Esophagus muscularis mucosa (tissue), 4 donors: ENCODE measurements around the gene PRR20G. TPM values are rescaled to one million over a fixed set of nuclear protein-coding genes. Genes with fewer than 3 reads are reported as not detected.

Source experiments
- DNase-seq: peaks from one replicate; pipeline ENCODE4 v3.0.0-alpha.2; 2017; ENCODE audit errors: extremely low spot score
- H3K27ac ChIP-seq, 4 donors: fragments of 200-600 bp; sonication (generic); replicated peaks in 1 of 4; 1 replicate in 3 of 4; 2 replicates in 1 of 4; pipeline ENCODE4 v1.5.1; 2016 to 2019; ENCODE audit warnings: mild to moderate bottlenecking in 1 of 4
- H3K27me3 ChIP-seq, 4 donors: fragments of 200-600 bp; sonication (generic); one replicate each; pipeline versions ENCODE4 v1.5.1 to v1.6.0; 2016 to 2019
- H3K36me3 ChIP-seq, 4 donors: fragments of 200-600 bp; sonication (generic); one replicate each; pipeline ENCODE4 v1.5.1; 2016 to 2019
- H3K4me1 ChIP-seq, 4 donors: fragments of 200-600 bp; sonication (generic); one replicate each; pipeline ENCODE4 v1.5.1; 2016 to 2019
- H3K4me3 ChIP-seq, 4 donors: fragments of 200-600 bp; sonication (generic); 1 replicate in 2 of 4; 2 replicates in 2 of 4; pipeline ENCODE4 v1.5.1; 2016 to 2019; ENCODE audit warnings: mild to moderate bottlenecking in 4 of 4, moderate library complexity in 1 of 4
- H3K9me3 ChIP-seq, 4 donors: fragments of 200-600 bp; sonication (generic); 1 replicate in 3 of 4; 2 replicates in 1 of 4; pipeline ENCODE4 v1.5.1; 2016 to 2019
- EP300 ChIP-seq: sonication (generic); formaldehyde crosslinking; IDR thresholded peaks from one replicate; pipeline ENCODE4 v1.6.1; 2017; ENCODE audit warnings: antibody characterized with exemption
- POLR2A ChIP-seq: fragments of 450-650 bp; IDR thresholded peaks from one replicate; pipeline ENCODE4 v1.6.1; 2017; ENCODE audit warnings: antibody characterized with exemption, moderate library complexity, mild to moderate bottlenecking, low read depth
- POLR2AphosphoS5 ChIP-seq, 2 donors: sonication (generic); formaldehyde crosslinking; IDR thresholded peaks; one replicate each; pipeline ENCODE4 v1.6.1; 2017; ENCODE audit warnings: antibody characterized with exemption in 2 of 2
- WGBS: methylation state at CpG from one replicate; pipeline ENCODE4 v1.1.5; 2018; 5-methylcytosine and 5-hydroxymethylcytosine counted together
- intact Hi-C: fragments of 100-400 bp; cut with DNase I; formaldehyde crosslinking; loops from one replicate; pipeline ENCODE4 v1.15.1; 2023
- total RNA-seq, 4 donors: library from RNA; depleted of rRNA; stranded (reverse); fragments of >200 nt; gene quantifications; one replicate each; pipeline versions ENCODE4 v1.1.0 to v1.2.1, GENCODE V29; 2016
- TF ChIP-seq, protein P1 (sequence below), 3 experiments: fragments of 200-600 bp in 2 of 3; fragments of 450-650 bp in 1 of 3; sonication (generic) in 2 of 3; IDR thresholded peaks; one replicate each; pipeline ENCODE4 v1.5.1; 2017 to 2019; ENCODE audit warnings: antibody characterized with exemption in 3 of 3, mild to moderate bottlenecking in 2 of 3, moderate library complexity in 1 of 3

PRR20G gene
- total RNA-seq, 4 donors from 2014 or later, result not detected

DNA sequence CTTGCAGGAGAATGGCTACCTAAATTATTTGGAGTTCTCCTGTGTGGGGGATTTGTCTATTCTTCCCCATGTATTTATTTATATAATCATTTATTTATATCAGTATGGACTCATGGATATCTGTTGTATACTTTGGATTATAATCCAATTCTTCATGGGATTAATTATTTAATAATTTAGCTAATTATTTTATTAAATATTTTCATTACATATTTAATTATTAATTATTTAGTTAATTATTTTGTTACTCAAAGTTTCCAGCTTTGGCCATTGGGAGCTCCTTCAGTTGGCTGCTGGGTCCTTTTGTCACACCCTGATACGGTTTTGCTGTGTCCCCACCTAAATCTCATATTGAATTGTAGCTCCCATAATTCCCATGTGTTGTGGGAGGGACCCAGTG, 3.3 kb upstream of the PRR20G start:
- H3K4me1 ChIP-seq, result no peaks in the 10 kb centered on the region
- intact Hi-C loops, result no loop called here
- WGBS, result 77% methylated on average over 1 of the region's 1 CpG
- H3K27me3 ChIP-seq, result peaks cover 0 to 6% (median 0%) of the 10 kb centered on the region in 4 donors
- no peak for TF ChIP-seq POLR2A
- no peak for TF ChIP-seq POLR2AphosphoS5 (IDR thresholded peaks at IDR 0.05)
- TF ChIP-seq, protein P1, sequence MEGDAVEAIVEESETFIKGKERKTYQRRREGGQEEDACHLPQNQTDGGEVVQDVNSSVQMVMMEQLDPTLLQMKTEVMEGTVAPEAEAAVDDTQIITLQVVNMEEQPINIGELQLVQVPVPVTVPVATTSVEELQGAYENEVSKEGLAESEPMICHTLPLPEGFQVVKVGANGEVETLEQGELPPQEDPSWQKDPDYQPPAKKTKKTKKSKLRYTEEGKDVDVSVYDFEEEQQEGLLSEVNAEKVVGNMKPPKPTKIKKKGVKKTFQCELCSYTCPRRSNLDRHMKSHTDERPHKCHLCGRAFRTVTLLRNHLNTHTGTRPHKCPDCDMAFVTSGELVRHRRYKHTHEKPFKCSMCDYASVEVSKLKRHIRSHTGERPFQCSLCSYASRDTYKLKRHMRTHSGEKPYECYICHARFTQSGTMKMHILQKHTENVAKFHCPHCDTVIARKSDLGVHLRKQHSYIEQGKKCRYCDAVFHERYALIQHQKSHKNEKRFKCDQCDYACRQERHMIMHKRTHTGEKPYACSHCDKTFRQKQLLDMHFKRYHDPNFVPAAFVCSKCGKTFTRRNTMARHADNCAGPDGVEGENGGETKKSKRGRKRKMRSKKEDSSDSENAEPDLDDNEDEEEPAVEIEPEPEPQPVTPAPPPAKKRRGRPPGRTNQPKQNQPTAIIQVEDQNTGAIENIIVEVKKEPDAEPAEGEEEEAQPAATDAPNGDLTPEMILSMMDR (IDR thresholded peaks at IDR 0.05), result no peak
- no peak for TF ChIP-seq EP300
- no peak overlapping the region for H3K4me3 ChIP-seq
- H3K9me3 ChIP-seq, result no peaks in the 10 kb centered on the region
- H3K36me3 ChIP-seq, result no peaks in the 10 kb centered on the region
- no peak for DNase-seq
- no peak overlapping the region for H3K27ac ChIP-seq

DNA sequence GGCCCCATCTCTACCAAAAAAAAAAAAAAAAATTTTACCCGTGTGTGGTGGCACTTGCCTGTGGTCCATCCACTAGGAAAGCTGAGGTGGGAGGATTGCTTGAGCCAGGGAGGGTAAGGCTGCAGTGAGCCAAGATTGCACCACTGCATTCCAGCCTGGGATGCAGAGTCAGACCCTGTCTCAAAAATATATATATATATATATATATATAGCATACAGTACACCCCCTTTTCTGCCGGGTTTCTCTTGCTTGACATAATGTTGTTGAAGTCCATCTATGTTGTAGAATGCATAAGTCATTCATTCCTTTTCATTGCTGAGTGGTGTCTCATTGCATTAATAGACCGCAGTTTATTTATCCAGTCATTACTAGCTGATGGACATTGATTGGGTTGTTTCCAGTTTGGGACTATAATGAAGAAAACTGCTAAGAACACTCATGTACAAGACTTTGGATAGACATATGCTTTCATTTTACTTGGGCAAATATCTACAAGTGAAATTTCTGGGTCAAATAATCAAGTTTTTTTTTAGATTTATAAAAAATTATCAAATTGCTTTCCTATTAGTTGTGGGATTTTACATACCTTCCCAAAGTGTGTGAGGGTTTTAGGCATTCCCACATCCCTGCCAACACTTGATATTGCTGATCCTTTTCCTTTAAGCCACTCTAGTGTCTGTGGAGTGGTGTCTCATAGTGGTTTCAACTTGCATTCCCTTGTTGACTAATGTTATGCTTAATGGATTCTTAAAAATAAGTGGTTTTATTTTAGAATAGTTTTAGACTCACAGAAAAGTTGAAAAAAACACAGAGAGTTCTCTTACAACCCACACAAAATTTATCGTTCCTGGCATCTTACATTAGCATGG, 2.1 kb upstream of the PRR20G start:
- WGBS, result 78% methylated on average over 4 of the region's 4 CpGs
- Histone ChIP-seq H3K4me3 (no peak overlapping the region), H3K9me3 (no peaks in the 10 kb centered on the region), H3K27ac (no peak overlapping the region), H3K27me3 (peaks cover 0 to 6% (median 0%) of the 10 kb centered on the region in 4 donors), H3K36me3 (no peaks in the 10 kb centered on the region), H3K4me1 (no peaks in the 10 kb centered on the region)
- TF ChIP-seq EP300 (no peak), POLR2A (no peak), POLR2AphosphoS5 (IDR thresholded peaks at IDR 0.05) (no peak)
- TF ChIP-seq, protein P1 (IDR thresholded peaks at IDR 0.05), result no peak
- DNase-seq, result no peak
- intact Hi-C loops, result no loop called here

DNA sequence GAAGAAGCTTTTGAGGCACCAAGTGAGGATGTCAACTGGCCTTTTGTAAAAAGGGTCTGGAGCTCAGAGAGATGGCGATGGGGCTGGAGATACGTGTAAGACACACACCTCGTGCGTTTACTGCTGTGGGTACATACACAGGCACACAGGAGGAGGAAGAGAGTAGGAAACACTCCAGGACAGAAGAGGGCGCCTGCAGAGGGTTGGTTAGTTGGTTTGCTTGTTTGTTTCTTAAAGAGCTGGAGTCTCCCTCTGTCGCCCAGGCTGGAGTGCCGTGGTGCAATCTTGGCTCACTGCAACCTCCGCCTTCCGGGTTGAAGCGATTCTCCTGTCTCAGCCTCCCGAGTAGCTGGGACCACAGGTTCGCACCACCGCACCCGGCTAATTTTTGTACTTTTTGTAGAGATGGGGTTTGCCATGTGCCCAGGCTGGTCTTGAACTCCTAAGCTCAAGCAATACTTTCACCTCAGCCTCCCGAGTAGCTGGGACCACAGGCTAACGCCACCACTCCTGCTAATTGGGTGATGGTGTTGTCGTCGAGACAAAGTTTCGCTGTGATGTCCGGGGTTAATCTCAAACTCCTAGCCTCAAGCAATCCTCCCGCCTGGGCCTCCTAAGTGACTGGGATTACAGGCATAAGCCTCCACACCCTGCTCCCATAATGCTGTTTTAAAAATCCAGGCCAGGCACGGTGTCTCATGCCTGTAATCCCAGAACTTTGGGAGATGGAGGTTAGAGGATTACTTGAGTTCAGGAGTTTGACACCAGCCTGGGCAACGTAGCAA, 1.3 kb upstream of the PRR20G start:
- 92% methylated on average over 22 of the region's 23 CpGs for WGBS
- Histone ChIP-seq H3K9me3 (no peaks in the 10 kb centered on the region), H3K4me1 (no peaks in the 10 kb centered on the region), H3K4me3 (no peak overlapping the region), H3K27me3 (peaks cover 0 to 6% (median 0%) of the 10 kb centered on the region in 4 donors), H3K27ac (no peak overlapping the region), H3K36me3 (no peaks in the 10 kb centered on the region)
- TF ChIP-seq, protein P1 (IDR thresholded peaks at IDR 0.05), result no peak
- no peak for TF ChIP-seq EP300
- no peak for TF ChIP-seq POLR2AphosphoS5 (IDR thresholded peaks at IDR 0.05)
- TF ChIP-seq POLR2A, result no peak
- peak; percentile 75 for DNase-seq
- intact Hi-C loops, result no loop called here

DNA sequence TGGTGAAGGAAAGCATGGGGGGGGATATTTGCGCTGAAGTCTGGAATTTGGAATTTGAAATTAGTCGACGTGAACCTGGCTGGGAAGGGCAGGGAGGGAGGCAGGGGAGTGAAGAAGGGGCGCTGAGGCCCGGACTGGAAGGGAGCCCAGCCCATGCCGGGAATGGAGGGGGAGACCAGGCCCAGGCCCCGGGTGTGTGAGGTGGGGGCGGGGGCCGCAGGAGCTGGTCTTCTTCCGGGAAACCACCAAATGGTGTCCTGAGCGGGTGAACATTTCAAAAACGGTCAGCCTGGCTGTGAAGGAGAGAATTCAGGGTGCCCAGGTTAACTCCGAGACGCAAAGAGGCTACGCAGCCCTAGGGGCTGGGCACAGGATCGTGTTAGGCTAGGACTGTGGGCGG, 497 bp upstream of the PRR20G start:
- Histone ChIP-seq H3K27ac (no peak overlapping the region), H3K4me3 (no peak overlapping the region), H3K4me1 (no peaks in the 10 kb centered on the region), H3K27me3 (no peaks in the 10 kb centered on the region), H3K36me3 (no peaks in the 10 kb centered on the region), H3K9me3 (no peaks in the 10 kb centered on the region)
- DNase-seq, result peak; percentile 62
- TF ChIP-seq EP300, result no peak
- TF ChIP-seq POLR2AphosphoS5 (IDR thresholded peaks at IDR 0.05), result no peak
- TF ChIP-seq, protein P1 (IDR thresholded peaks at IDR 0.05), result no peak
- no peak for TF ChIP-seq POLR2A
- 94% methylated on average over 16 of the region's 17 CpGs for WGBS
- intact Hi-C loops, result no loop called here
